Type B pancreatic cell (in vitro differentiated cells): ENCODE measurements around the gene RARB. TPM values are rescaled to one million over a fixed set of nuclear protein-coding genes. Genes with fewer than 3 reads are reported as not detected.
A peak's percentile ranks its signal among the peaks of the same experiment; 100 is the strongest.

Experiments used
- DNase-seq: peaks from one replicate; pipeline ENCODE4 v3.0.0; 2021; ENCODE audit warnings: mixed read lengths; ENCODE audit not compliant: unreplicated experiment; ENCODE audit errors: extremely low spot score
- H3K27ac Mint-ChIP-seq: 2 replicates; pipeline ENCODE4 v1.8.0; 2021; ENCODE audit warnings: mild to moderate bottlenecking, mixed read lengths
- H3K27me3 Mint-ChIP-seq: 2 replicates; pipeline ENCODE4 v1.8.0; 2021; ENCODE audit warnings: mixed read lengths
- H3K36me3 Mint-ChIP-seq: 2 replicates; pipeline ENCODE4 v1.8.0; 2021; ENCODE audit warnings: mixed read lengths
- H3K4me1 Mint-ChIP-seq: one replicate; pipeline ENCODE4 v1.8.0; 2021; ENCODE audit warnings: mixed read lengths; ENCODE audit not compliant: unreplicated experiment
- H3K4me3 Mint-ChIP-seq: 2 replicates; pipeline ENCODE4 v1.8.0; 2021; ENCODE audit warnings: mild to moderate bottlenecking, mixed read lengths
- H3K9me3 Mint-ChIP-seq: 2 replicates; pipeline ENCODE4 v1.8.0; 2021; ENCODE audit warnings: mixed read lengths
- CTCF ChIP-seq: fragments of 200-600 bp; sonication (generic); conservative IDR thresholded peaks from 2 replicates; pipeline ENCODE4 v1.5.0; 2021; ENCODE audit warnings: antibody characterized with exemption, mild to moderate bottlenecking
- total RNA-seq: library from RNA; stranded (reverse); gene quantifications from 2 replicates; pipeline ENCODE4 v1.2.1, GENCODE V29; 2021; ENCODE audit warnings: low replicate concordance

RARB gene
- total RNA-seq, 1 donor from 2014 or later: 28.2 TPM

- peaks cover 9% of the 10 kb centered on the region for H3K9me3 Mint-ChIP-seq
- H3K4me1 Mint-ChIP-seq: peaks cover 30% of the 10 kb centered on the region
- DNase-seq: no peak
- TF ChIP-seq CTCF: no peak
- H3K27me3 Mint-ChIP-seq: peaks cover 3% of the 10 kb centered on the region
- H3K36me3 Mint-ChIP-seq: no peaks in the 10 kb centered on the region
- H3K27ac Mint-ChIP-seq: no peak overlapping the region
- no peak overlapping the region for H3K4me3 Mint-ChIP-seq
These were observed 7.2 kb upstream of the RARB start for GRCh38 chr3:25420885-25421284.

- Mint-ChIP-seq H3K27me3 (peaks cover 3% of the 10 kb centered on the region), H3K27ac (no peak overlapping the region), H3K4me1 (peaks cover 38% of the 10 kb centered on the region), H3K36me3 (no peaks in the 10 kb centered on the region), H3K9me3 (peaks cover 9% of the 10 kb centered on the region), H3K4me3 (no peak overlapping the region)
- DNase-seq: no peak
- TF ChIP-seq CTCF: no peak
These were observed 6.3 kb upstream of the RARB start for GRCh38 chr3:25421747-25422146.

GRCh38 chr3:25423780-25424588 is 4.1 kb upstream of the RARB start:
- TF ChIP-seq CTCF: no peak
- no peak for DNase-seq
- H3K9me3 Mint-ChIP-seq: no peaks in the 10 kb centered on the region
- peak overlapping the region; percentile 47 for H3K27ac Mint-ChIP-seq
- H3K36me3 Mint-ChIP-seq: no peaks in the 10 kb centered on the region
- peak overlapping the region; percentile 58 for H3K4me3 Mint-ChIP-seq
- H3K4me1 Mint-ChIP-seq: peaks cover 41% of the 10 kb centered on the region
- H3K27me3 Mint-ChIP-seq: peaks cover 6% of the 10 kb centered on the region

GRCh38 chr3:25424614-25425013 is 3.4 kb upstream of the RARB start:
- Mint-ChIP-seq H3K4me3 (peak overlapping the region; percentile 58), H3K9me3 (no peaks in the 10 kb centered on the region), H3K4me1 (peaks cover 41% of the 10 kb centered on the region), H3K27ac (peak overlapping the region; percentile 47), H3K27me3 (peaks cover 4% of the 10 kb centered on the region), H3K36me3 (no peaks in the 10 kb centered on the region)
- no peak for TF ChIP-seq CTCF
- no peak for DNase-seq

GRCh38 chr3:25426408-25426807 is 1.7 kb upstream of the RARB start:
- Mint-ChIP-seq H3K27ac (peak overlapping the region; percentile 94), H3K27me3 (peaks cover 4% of the 10 kb centered on the region), H3K4me3 (peak overlapping the region; percentile 94), H3K9me3 (no peaks in the 10 kb centered on the region), H3K36me3 (no peaks in the 10 kb centered on the region), H3K4me1 (peaks cover 39% of the 10 kb centered on the region)
- no peak for TF ChIP-seq CTCF
- DNase-seq: no peak
